ENCODE data around the gene DOLK. TPM values are rescaled to one million over a fixed set of nuclear protein-coding genes. Genes with fewer than 3 reads are reported as not detected.

Gene DOLK
- total RNA-seq = 10 to 100 TPM; 10.0 to 13.4 TPM
- 10 to 100 TPM in 1 of 2 donors, 1 to 10 TPM in 1; 9.5 to 15.3 TPM for polyA plus RNA-seq

DNA sequence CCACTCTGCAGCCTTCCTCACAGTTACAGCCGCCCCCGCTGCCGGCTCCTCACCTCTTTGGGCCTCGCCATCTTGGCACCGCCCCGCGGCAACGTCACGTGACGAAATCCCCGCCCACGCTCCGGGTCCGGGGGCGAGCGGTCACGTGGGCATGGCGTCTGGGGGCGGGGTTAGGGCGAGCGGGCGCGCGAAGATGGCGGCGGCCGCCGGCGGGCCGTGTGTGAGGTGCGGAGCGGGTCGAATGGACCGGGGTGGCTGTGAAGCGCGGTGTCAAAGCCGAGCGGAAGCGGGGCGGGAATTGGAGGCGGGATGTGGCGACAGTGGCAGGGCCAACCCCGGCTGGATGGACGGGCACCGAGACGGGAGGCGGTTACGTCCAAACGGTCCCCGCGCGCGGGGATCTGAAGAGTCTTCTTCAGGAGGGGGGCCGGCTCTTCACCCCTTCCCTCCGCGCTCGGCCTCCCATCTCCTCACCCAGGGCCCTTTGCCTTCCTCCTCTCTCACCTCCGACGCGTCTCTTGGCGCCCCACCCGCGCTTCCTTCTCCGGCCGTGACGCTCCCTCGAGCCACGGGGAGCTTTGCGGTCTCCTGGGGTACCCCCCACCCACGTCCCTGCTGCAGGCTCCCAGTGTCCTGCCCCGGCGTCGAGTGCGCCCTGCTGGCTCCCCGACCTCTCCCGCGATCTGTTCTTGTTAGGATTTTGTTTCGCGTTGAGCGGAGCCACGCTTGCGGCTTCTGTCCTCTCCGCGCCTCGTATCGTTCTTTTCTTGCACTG lies at the start of gene DOLK, which contains the start of gene NUP188:
TSS of gene DOLK (minus strand) at position 77 of the 775 bp plus-strand sequence. CDS start 300 bp downstream, outside the sequence.
TSS of gene NUP188 (plus strand) at position 173 of the 775 bp plus-strand sequence. CDS start at position 194, 21 bp downstream.
- Histone ChIP-seq H3K4me3 (ENCODE audit: low read depth in 1 of 3, low read length in 3 of 3) (peak within 1 kb of the TSS; percentile 61 to 84 (median 78)), H3K27ac (ENCODE audit: low read depth in 1 of 2, low read length in 2 of 2) (peak within 1 kb of the TSS; percentile 90 to 91), H3K9me3 (ENCODE audit: control insufficient read depth in 4 of 4, low read length in 3 of 4) (no peaks in the 10 kb centered on the region), H3K27me3 (ENCODE audit: control insufficient read depth in 4 of 4, insufficient read depth in 4 of 4, low read length in 3 of 4) (no peaks in the 10 kb centered on the region), H3K36me3 (ENCODE audit: control insufficient read depth in 4 of 4, insufficient read depth in 3 of 4, low read depth in 1 of 4, low read length in 3 of 4) (peaks cover 0 to 5% (median 3%) of the 10 kb centered on the region in 4 donors), H3K9ac (ENCODE audit: low read depth in 1 of 2, low read length in 2 of 2) (peak within 1 kb of the TSS; percentile 53 to 85), H3K4me1 (ENCODE audit: control insufficient read depth in 4 of 4, insufficient read depth in 4 of 4, low read length in 3 of 4) (peaks cover 6 to 21% (median 13%) of the 10 kb centered on the region in 4 donors)
- TF ChIP-seq SP1 (IDR thresholded peaks at IDR 0.05) = peak; percentile 36
- no peak for TF ChIP-seq RXRA (IDR thresholded peaks at IDR 0.05)
- TF ChIP-seq EGR1 (IDR thresholded peaks at IDR 0.05; ENCODE audit: low read depth in 2 of 2) = peak; percentile 99 to 100
- TF ChIP-seq, protein P1, sequence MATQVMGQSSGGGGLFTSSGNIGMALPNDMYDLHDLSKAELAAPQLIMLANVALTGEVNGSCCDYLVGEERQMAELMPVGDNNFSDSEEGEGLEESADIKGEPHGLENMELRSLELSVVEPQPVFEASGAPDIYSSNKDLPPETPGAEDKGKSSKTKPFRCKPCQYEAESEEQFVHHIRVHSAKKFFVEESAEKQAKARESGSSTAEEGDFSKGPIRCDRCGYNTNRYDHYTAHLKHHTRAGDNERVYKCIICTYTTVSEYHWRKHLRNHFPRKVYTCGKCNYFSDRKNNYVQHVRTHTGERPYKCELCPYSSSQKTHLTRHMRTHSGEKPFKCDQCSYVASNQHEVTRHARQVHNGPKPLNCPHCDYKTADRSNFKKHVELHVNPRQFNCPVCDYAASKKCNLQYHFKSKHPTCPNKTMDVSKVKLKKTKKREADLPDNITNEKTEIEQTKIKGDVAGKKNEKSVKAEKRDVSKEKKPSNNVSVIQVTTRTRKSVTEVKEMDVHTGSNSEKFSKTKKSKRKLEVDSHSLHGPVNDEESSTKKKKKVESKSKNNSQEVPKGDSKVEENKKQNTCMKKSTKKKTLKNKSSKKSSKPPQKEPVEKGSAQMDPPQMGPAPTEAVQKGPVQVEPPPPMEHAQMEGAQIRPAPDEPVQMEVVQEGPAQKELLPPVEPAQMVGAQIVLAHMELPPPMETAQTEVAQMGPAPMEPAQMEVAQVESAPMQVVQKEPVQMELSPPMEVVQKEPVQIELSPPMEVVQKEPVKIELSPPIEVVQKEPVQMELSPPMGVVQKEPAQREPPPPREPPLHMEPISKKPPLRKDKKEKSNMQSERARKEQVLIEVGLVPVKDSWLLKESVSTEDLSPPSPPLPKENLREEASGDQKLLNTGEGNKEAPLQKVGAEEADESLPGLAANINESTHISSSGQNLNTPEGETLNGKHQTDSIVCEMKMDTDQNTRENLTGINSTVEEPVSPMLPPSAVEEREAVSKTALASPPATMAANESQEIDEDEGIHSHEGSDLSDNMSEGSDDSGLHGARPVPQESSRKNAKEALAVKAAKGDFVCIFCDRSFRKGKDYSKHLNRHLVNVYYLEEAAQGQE (IDR thresholded peaks at IDR 0.05) = peak; percentile 26
- no peak for TF ChIP-seq JUND (IDR thresholded peaks at IDR 0.05)
- TF ChIP-seq HNF4G (IDR thresholded peaks at IDR 0.05) = no peak
- TF ChIP-seq, protein P2, sequence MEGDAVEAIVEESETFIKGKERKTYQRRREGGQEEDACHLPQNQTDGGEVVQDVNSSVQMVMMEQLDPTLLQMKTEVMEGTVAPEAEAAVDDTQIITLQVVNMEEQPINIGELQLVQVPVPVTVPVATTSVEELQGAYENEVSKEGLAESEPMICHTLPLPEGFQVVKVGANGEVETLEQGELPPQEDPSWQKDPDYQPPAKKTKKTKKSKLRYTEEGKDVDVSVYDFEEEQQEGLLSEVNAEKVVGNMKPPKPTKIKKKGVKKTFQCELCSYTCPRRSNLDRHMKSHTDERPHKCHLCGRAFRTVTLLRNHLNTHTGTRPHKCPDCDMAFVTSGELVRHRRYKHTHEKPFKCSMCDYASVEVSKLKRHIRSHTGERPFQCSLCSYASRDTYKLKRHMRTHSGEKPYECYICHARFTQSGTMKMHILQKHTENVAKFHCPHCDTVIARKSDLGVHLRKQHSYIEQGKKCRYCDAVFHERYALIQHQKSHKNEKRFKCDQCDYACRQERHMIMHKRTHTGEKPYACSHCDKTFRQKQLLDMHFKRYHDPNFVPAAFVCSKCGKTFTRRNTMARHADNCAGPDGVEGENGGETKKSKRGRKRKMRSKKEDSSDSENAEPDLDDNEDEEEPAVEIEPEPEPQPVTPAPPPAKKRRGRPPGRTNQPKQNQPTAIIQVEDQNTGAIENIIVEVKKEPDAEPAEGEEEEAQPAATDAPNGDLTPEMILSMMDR (IDR thresholded peaks at IDR 0.05; ENCODE audit: low read depth, low read length, missing input control) = no peak
- TF ChIP-seq FOXA2 (IDR thresholded peaks at IDR 0.05) = no peak
- peak in 1 of 2 donors; percentile 62 for TF ChIP-seq GABPA (IDR thresholded peaks at IDR 0.05 in 1 of 2, conservative IDR thresholded peaks at IDR 0.05 in 1 of 2)
- no peak for TF ChIP-seq FOXA1 (IDR thresholded peaks at IDR 0.05)
- peak; percentile 98 for TF ChIP-seq YY1 (IDR thresholded peaks at IDR 0.05)
- TF ChIP-seq, protein P3, sequence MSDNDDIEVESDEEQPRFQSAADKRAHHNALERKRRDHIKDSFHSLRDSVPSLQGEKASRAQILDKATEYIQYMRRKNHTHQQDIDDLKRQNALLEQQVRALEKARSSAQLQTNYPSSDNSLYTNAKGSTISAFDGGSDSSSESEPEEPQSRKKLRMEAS (IDR thresholded peaks at IDR 0.05) = no peak
- TF ChIP-seq HNF4A (conservative IDR thresholded peaks at IDR 0.05) = no peak
- TF ChIP-seq NR2F2 (IDR thresholded peaks at IDR 0.05) = no peak
- no peak for TF ChIP-seq RAD21 (IDR thresholded peaks at IDR 0.05)
- peak; percentile 100 for DNase-seq (ENCODE audit: low spot score)
- WGBS = under 1% methylated on average over 86 of the region's 86 CpGs

DNA sequence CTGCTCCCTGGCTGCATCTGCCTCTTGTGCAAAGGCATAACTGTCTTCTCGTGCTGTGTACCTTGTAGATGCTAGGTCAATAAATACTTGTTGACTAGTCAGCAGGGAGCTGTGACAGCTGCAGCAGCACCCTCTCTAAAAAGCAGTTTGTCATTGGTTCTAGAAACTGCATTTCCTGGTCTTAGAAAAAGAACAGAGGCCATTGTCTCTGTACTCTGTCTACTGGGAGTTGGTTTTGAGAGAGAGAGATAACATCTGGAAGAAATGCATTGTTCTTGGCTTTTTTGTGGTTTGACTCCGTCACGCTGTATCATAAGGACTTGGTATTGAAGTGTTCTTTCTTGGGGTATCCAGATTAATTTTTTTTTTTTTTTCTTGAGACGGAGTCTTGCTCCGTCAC lies 48.4 kb upstream of the DOLK start:
- no peak overlapping the region for H3K27ac ChIP-seq (ENCODE audit: low read depth in 1 of 2, low read length in 2 of 2)
- TF ChIP-seq HNF4G (IDR thresholded peaks at IDR 0.05) (no peak), HNF4A (conservative IDR thresholded peaks at IDR 0.05) (no peak), RAD21 (IDR thresholded peaks at IDR 0.05) (no peak), NR2F2 (IDR thresholded peaks at IDR 0.05) (no peak), RXRA (IDR thresholded peaks at IDR 0.05) (no peak)
- TF ChIP-seq, protein P3 (IDR thresholded peaks at IDR 0.05) = no peak
- TF ChIP-seq, protein P1 (IDR thresholded peaks at IDR 0.05) = no peak
- WGBS = 97% methylated on average over 5 of the region's 5 CpGs
- H3K36me3 ChIP-seq (ENCODE audit: control insufficient read depth in 4 of 4, insufficient read depth in 3 of 4, low read depth in 1 of 4, low read length in 3 of 4) = peaks cover 23 to 73% (median 52%) of the 10 kb centered on the region in 4 donors
- no peaks in the 10 kb centered on the region for H3K9me3 ChIP-seq (ENCODE audit: control insufficient read depth in 4 of 4, low read length in 3 of 4)
- H3K4me1 ChIP-seq (ENCODE audit: control insufficient read depth in 4 of 4, insufficient read depth in 4 of 4, low read length in 3 of 4) = no peaks in the 10 kb centered on the region
- H3K9ac ChIP-seq (ENCODE audit: low read depth in 1 of 2, low read length in 2 of 2) = no peak overlapping the region
- H3K27me3 ChIP-seq (ENCODE audit: control insufficient read depth in 4 of 4, insufficient read depth in 4 of 4, low read length in 3 of 4) = no peaks in the 10 kb centered on the region
- H3K4me3 ChIP-seq (ENCODE audit: low read depth in 1 of 3, low read length in 3 of 3) = no peak overlapping the region
- DNase-seq (ENCODE audit: low spot score) = no peak
